GM23338 (cell line): ENCODE results near the gene AKR1B1. TPM values are rescaled to one million over a fixed set of nuclear protein-coding genes. Genes with fewer than 3 reads are reported as not detected.

ENCODE experiments used
- ATAC-seq: fragments of 200-7000 bp; cut with Tn5 transposase; 3 replicates; pipeline ENCODE4 v1.9.1; 2020
- DNase-seq: peaks from one replicate; pipeline ENCODE4 v3.0.0-alpha.2; 2015; ENCODE audit warnings: low spot score
- H2AFZ ChIP-seq: fragments of 200-600 bp; sonication (generic); 2 replicates; pipeline ENCODE4 v1.8.0; 2016; ENCODE audit warnings: antibody characterized with exemption, mild to moderate bottlenecking, moderate library complexity
- H3F3A ChIP-seq: fragments of 200-600 bp; sonication (generic); replicated peaks from 2 replicates; pipeline ENCODE4 v1.8.0; 2017; ENCODE audit warnings: antibody characterized with exemption, mixed run types, low read depth
- H3K27ac ChIP-seq: fragments of 200-600 bp; sonication (generic); 2 replicates; pipeline ENCODE4 v1.6.1; 2016; ENCODE audit warnings: low read depth
- H3K27me3 ChIP-seq: fragments of 200-600 bp; sonication (generic); 2 replicates; pipeline ENCODE4 v1.8.0; 2016; ENCODE audit warnings: mild to moderate bottlenecking, mixed run types, moderate library complexity; ENCODE audit not compliant: insufficient read depth
- H3K36me3 ChIP-seq: fragments of 200-600 bp; sonication (generic); 2 replicates; pipeline ENCODE4 v1.8.0; 2016; ENCODE audit warnings: mild to moderate bottlenecking; ENCODE audit not compliant: insufficient read depth
- H3K4me1 ChIP-seq: fragments of 200-600 bp; sonication (generic); 2 replicates; pipeline ENCODE4 v1.8.0; 2016; ENCODE audit warnings: mild to moderate bottlenecking, moderate library complexity; ENCODE audit not compliant: insufficient read depth
- H3K4me2 ChIP-seq: fragments of 200-600 bp; sonication (generic); 2 replicates; pipeline ENCODE4 v1.7.1; 2017; ENCODE audit warnings: mixed run types
- H3K4me3 ChIP-seq: fragments of 200-600 bp; sonication (generic); 2 replicates; pipeline ENCODE4 v1.6.1; 2016; ENCODE audit warnings: mixed run types
- H3K79me2 ChIP-seq: fragments of 200-600 bp; sonication (generic); replicated peaks from 2 replicates; pipeline ENCODE4 v1.8.0; 2017; ENCODE audit warnings: mild to moderate bottlenecking; ENCODE audit not compliant: insufficient read depth
- H3K9me2 ChIP-seq: fragments of 200-600 bp; sonication (generic); 2 replicates; pipeline ENCODE4 v1.8.0; 2017; ENCODE audit not compliant: insufficient read depth
- H4K20me1 ChIP-seq: fragments of 200-600 bp; sonication (generic); replicated peaks from 2 replicates; pipeline ENCODE4 v1.8.0; 2017; ENCODE audit warnings: mild to moderate bottlenecking; ENCODE audit not compliant: insufficient read depth
- H3K27ac Mint-ChIP-seq: 2 replicates; pipeline ENCODE4 v1.8.0; 2020; ENCODE audit warnings: inconsistent platforms, mild to moderate bottlenecking, moderate library complexity, mixed read lengths
- H3K27me3 Mint-ChIP-seq: 3 replicates; pipeline ENCODE4 v1.8.0; 2022; ENCODE audit warnings: low read depth, mild to moderate bottlenecking, moderate library complexity, mixed read lengths, inconsistent platforms; ENCODE audit not compliant: insufficient read depth, poor library complexity
- H3K36me3 Mint-ChIP-seq: 3 replicates; pipeline ENCODE4 v1.8.0; 2021; ENCODE audit warnings: low read depth, mild to moderate bottlenecking, inconsistent platforms, moderate library complexity, mixed read lengths
- H3K4me1 Mint-ChIP-seq: 3 replicates; pipeline ENCODE4 v1.8.0; 2020; ENCODE audit warnings: mild to moderate bottlenecking, inconsistent platforms, mixed read lengths
- H3K4me3 Mint-ChIP-seq: 3 replicates; pipeline ENCODE4 v1.8.0; 2021; ENCODE audit warnings: moderate library complexity, mild to moderate bottlenecking, inconsistent platforms, mixed read lengths
- H3K9me3 Mint-ChIP-seq: 3 replicates; pipeline ENCODE4 v1.8.0; 2020; ENCODE audit warnings: moderate library complexity, mild to moderate bottlenecking, inconsistent platforms, mixed read lengths
- CREB1 ChIP-seq: fragments of 250-450 bp; sonication (Bioruptor Pico); IDR thresholded peaks from 2 replicates; pipeline ENCODE4 v1.5.0; 2020; ENCODE audit warnings: low read depth, mild to moderate bottlenecking, moderate library complexity
- EZH2 ChIP-seq: fragments of 200-600 bp; sonication (generic); IDR thresholded peaks from one replicate; pipeline ENCODE4 v1.8.0; 2017; ENCODE audit warnings: antibody characterized with exemption, mild to moderate bottlenecking, low read depth; ENCODE audit not compliant: unreplicated experiment
- EZH2phosphoT487 ChIP-seq: fragments of 200-600 bp; sonication (generic); IDR thresholded peaks from one replicate; pipeline ENCODE4 v1.8.1; 2018; ENCODE audit warnings: antibody characterized with exemption; ENCODE audit not compliant: unreplicated experiment
- JUNB ChIP-seq: IDR thresholded peaks from one replicate; pipeline ENCODE4 v1.6.1; 2016; ENCODE audit warnings: antibody characterized with exemption; ENCODE audit not compliant: unreplicated experiment
- NANOG ChIP-seq: IDR thresholded peaks from 2 replicates; pipeline ENCODE4 v1.6.1; 2016; ENCODE audit warnings: antibody characterized with exemption, borderline replicate concordance
- POLR2AphosphoS5 ChIP-seq: IDR thresholded peaks from 2 replicates; pipeline ENCODE4 v1.6.1; 2016; ENCODE audit warnings: antibody characterized with exemption, low read depth
- STAT1 ChIP-seq: IDR thresholded peaks from one replicate; pipeline ENCODE4 v1.6.1; 2016; ENCODE audit warnings: antibody characterized with exemption; ENCODE audit not compliant: unreplicated experiment
- ZNF114 ChIP-seq: fragments of 250-450 bp; sonication (Bioruptor Pico); IDR thresholded peaks from 2 replicates; pipeline ENCODE4 v1.5.0; 2020; ENCODE audit warnings: mild to moderate bottlenecking, moderate library complexity
- ZNF331 ChIP-seq: fragments of 250-450 bp; sonication (Bioruptor Pico); IDR thresholded peaks from 2 replicates; pipeline ENCODE4 v1.5.0; 2020; ENCODE audit warnings: low read depth, mild to moderate bottlenecking, moderate library complexity
- polyA plus RNA-seq: library from polyadenylated mRNA; unstranded; fragments of >200 nt; fragmentation: Nextera tagmentation; extraction: Ambion mirVana; gene quantifications from 2 replicates; pipeline ENCODE4 v1.2.1, GENCODE V29; 2016
- total RNA-seq: library from RNA; depleted of rRNA; stranded (reverse); fragments of >200 nt; shearing (Covaris generic); gene quantifications from 2 replicates; pipeline ENCODE4 v1.2.3, GENCODE V29; 2014
- TF ChIP-seq, protein P1 (sequence below): IDR thresholded peaks from 2 replicates; pipeline ENCODE4 v1.6.1; 2016; ENCODE audit warnings: antibody characterized with exemption
- TF ChIP-seq, protein P2 (sequence below), 2 experiments: fragments of 200-600 bp in 1 of 2; sonication (generic) in 1 of 2; conservative IDR thresholded peaks; 2 replicates each; pipeline versions ENCODE4 v1.5.1 to v1.6.1; 2016 to 2017; ENCODE audit warnings: antibody characterized with exemption in 2 of 2, low read depth in 2 of 2, mild to moderate bottlenecking in 2 of 2, moderate library complexity in 1 of 2
- TF ChIP-seq, protein P3 (sequence below): fragments of 250-450 bp; sonication (Bioruptor Pico); IDR thresholded peaks from 2 replicates; pipeline ENCODE4 v1.5.0; 2020; ENCODE audit warnings: mild to moderate bottlenecking, moderate library complexity
- TF ChIP-seq, protein P4 (sequence below): IDR thresholded peaks from one replicate; pipeline ENCODE4 v1.6.1; 2018; ENCODE audit warnings: antibody characterized with exemption; ENCODE audit not compliant: unreplicated experiment

The AKR1B1 gene
- total and polyA plus RNA-seq, 2 experiments from 2014 or later, result 132 to 154 TPM

DNA sequence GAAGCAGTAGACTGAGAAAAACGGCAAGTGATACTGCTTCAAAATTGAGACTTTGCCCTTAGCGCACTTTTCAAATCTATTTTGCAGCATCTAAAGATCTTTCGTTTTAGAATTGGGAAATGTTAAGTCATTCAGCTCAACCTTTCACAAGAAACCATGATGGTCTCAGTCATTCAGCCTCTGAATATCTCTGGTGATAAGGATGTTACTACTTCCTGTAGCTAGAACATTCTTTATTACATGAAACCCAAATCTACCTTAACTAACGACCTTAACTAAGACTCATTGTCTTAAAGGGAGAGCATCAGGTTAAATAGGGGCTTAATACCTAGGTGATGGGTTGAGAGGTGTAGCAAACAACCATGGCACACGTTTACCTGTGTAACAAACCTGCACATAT, 42.1 kb upstream of the AKR1B1 start:
- no peaks in the 10 kb centered on the region for H3K9me3 Mint-ChIP-seq

More for the DNA sequence above, 42.1 kb upstream of the AKR1B1 start:
- H3K4me1 Mint-ChIP-seq, result peaks cover 5% of the 10 kb centered on the region; the same call in 1 of the 3 replicates
- H3K36me3 Mint-ChIP-seq, result no peaks in the 10 kb centered on the region
- Histone ChIP-seq H3K4me3 (no peak overlapping the region), H3F3A (no peaks in the 10 kb centered on the region), H3K27ac (no peak overlapping the region), H3K4me2 (no peak overlapping the region), H3K79me2 (no peaks in the 10 kb centered on the region), H4K20me1 (no peaks in the 10 kb centered on the region), H3K4me1 (0 out of 2 replicates have a peak, but pooled peaks cover 5% of the 10 kb centered on the region), H2AFZ (no peak overlapping the region), H3K27me3 (no peaks in the 10 kb centered on the region), H3K36me3 (no peaks in the 10 kb centered on the region), H3K9me2 (no peaks in the 10 kb centered on the region)
- TF ChIP-seq NANOG (no peak), JUNB (no peak), CREB1 (no peak), STAT1 (no peak), POLR2AphosphoS5 (no peak), EZH2phosphoT487 (no peak), ZNF114 (no peak), ZNF331 (CRISPR knock-in tag) (no peak), EZH2 (no peak)
- TF ChIP-seq, protein P1, sequence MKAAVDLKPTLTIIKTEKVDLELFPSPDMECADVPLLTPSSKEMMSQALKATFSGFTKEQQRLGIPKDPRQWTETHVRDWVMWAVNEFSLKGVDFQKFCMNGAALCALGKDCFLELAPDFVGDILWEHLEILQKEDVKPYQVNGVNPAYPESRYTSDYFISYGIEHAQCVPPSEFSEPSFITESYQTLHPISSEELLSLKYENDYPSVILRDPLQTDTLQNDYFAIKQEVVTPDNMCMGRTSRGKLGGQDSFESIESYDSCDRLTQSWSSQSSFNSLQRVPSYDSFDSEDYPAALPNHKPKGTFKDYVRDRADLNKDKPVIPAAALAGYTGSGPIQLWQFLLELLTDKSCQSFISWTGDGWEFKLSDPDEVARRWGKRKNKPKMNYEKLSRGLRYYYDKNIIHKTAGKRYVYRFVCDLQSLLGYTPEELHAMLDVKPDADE, result no peak
- TF ChIP-seq, protein P2, sequence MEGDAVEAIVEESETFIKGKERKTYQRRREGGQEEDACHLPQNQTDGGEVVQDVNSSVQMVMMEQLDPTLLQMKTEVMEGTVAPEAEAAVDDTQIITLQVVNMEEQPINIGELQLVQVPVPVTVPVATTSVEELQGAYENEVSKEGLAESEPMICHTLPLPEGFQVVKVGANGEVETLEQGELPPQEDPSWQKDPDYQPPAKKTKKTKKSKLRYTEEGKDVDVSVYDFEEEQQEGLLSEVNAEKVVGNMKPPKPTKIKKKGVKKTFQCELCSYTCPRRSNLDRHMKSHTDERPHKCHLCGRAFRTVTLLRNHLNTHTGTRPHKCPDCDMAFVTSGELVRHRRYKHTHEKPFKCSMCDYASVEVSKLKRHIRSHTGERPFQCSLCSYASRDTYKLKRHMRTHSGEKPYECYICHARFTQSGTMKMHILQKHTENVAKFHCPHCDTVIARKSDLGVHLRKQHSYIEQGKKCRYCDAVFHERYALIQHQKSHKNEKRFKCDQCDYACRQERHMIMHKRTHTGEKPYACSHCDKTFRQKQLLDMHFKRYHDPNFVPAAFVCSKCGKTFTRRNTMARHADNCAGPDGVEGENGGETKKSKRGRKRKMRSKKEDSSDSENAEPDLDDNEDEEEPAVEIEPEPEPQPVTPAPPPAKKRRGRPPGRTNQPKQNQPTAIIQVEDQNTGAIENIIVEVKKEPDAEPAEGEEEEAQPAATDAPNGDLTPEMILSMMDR (conservative IDR thresholded peaks at IDR 0.05; ENCODE audit: low read depth in 2 of 2), result no peak
- TF ChIP-seq, protein P3, sequence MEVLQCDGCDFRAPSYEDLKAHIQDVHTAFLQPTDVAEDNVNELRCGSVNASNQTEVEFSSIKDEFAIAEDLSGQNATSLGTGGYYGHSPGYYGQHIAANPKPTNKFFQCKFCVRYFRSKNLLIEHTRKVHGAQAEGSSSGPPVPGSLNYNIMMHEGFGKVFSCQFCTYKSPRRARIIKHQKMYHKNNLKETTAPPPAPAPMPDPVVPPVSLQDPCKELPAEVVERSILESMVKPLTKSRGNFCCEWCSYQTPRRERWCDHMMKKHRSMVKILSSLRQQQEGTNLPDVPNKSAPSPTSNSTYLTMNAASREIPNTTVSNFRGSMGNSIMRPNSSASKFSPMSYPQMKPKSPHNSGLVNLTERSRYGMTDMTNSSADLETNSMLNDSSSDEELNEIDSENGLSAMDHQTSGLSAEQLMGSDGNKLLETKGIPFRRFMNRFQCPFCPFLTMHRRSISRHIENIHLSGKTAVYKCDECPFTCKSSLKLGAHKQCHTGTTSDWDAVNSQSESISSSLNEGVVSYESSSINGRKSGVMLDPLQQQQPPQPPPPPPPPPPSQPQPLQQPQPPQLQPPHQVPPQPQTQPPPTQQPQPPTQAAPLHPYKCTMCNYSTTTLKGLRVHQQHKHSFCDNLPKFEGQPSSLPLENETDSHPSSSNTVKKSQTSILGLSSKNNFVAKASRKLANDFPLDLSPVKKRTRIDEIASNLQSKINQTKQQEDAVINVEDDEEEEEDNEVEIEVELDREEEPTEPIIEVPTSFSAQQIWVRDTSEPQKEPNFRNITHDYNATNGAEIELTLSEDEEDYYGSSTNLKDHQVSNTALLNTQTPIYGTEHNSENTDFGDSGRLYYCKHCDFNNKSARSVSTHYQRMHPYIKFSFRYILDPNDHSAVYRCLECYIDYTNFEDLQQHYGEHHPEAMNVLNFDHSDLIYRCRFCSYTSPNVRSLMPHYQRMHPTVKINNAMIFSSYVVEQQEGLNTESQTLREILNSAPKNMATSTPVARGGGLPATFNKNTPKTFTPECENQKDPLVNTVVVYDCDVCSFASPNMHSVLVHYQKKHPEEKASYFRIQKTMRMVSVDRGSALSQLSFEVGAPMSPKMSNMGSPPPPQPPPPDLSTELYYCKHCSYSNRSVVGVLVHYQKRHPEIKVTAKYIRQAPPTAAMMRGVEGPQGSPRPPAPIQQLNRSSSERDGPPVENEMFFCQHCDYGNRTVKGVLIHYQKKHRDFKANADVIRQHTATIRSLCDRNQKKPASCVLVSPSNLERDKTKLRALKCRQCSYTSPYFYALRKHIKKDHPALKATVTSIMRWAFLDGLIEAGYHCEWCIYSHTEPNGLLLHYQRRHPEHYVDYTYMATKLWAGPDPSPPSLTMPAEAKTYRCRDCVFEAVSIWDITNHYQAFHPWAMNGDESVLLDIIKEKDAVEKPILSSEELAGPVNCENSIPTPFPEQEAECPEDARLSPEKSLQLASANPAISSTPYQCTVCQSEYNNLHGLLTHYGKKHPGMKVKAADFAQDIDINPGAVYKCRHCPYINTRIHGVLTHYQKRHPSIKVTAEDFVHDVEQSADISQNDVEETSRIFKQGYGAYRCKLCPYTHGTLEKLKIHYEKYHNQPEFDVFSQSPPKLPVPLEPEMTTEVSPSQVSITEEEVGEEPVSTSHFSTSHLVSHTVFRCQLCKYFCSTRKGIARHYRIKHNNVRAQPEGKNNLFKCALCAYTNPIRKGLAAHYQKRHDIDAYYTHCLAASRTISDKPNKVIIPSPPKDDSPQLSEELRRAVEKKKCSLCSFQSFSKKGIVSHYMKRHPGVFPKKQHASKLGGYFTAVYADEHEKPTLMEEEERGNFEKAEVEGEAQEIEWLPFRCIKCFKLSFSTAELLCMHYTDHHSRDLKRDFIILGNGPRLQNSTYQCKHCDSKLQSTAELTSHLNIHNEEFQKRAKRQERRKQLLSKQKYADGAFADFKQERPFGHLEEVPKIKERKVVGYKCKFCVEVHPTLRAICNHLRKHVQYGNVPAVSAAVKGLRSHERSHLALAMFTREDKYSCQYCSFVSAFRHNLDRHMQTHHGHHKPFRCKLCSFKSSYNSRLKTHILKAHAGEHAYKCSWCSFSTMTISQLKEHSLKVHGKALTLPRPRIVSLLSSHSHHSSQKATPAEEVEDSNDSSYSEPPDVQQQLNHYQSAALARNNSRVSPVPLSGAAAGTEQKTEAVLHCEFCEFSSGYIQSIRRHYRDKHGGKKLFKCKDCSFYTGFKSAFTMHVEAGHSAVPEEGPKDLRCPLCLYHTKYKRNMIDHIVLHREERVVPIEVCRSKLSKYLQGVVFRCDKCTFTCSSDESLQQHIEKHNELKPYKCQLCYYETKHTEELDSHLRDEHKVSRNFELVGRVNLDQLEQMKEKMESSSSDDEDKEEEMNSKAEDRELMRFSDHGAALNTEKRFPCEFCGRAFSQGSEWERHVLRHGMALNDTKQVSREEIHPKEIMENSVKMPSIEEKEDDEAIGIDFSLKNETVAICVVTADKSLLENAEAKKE, result no peak
- TF ChIP-seq, protein P4, sequence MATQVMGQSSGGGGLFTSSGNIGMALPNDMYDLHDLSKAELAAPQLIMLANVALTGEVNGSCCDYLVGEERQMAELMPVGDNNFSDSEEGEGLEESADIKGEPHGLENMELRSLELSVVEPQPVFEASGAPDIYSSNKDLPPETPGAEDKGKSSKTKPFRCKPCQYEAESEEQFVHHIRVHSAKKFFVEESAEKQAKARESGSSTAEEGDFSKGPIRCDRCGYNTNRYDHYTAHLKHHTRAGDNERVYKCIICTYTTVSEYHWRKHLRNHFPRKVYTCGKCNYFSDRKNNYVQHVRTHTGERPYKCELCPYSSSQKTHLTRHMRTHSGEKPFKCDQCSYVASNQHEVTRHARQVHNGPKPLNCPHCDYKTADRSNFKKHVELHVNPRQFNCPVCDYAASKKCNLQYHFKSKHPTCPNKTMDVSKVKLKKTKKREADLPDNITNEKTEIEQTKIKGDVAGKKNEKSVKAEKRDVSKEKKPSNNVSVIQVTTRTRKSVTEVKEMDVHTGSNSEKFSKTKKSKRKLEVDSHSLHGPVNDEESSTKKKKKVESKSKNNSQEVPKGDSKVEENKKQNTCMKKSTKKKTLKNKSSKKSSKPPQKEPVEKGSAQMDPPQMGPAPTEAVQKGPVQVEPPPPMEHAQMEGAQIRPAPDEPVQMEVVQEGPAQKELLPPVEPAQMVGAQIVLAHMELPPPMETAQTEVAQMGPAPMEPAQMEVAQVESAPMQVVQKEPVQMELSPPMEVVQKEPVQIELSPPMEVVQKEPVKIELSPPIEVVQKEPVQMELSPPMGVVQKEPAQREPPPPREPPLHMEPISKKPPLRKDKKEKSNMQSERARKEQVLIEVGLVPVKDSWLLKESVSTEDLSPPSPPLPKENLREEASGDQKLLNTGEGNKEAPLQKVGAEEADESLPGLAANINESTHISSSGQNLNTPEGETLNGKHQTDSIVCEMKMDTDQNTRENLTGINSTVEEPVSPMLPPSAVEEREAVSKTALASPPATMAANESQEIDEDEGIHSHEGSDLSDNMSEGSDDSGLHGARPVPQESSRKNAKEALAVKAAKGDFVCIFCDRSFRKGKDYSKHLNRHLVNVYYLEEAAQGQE, result no peak
- no peak overlapping the region for H3K4me3 Mint-ChIP-seq
- DNase-seq (no peak), ATAC-seq (no peak)
- no peak overlapping the region for H3K27ac Mint-ChIP-seq
- peaks cover 1% of the 10 kb centered on the region for H3K27me3 Mint-ChIP-seq
